ENCODE measurements around the gene SORCS2.

SORCS2 gene

DNA sequence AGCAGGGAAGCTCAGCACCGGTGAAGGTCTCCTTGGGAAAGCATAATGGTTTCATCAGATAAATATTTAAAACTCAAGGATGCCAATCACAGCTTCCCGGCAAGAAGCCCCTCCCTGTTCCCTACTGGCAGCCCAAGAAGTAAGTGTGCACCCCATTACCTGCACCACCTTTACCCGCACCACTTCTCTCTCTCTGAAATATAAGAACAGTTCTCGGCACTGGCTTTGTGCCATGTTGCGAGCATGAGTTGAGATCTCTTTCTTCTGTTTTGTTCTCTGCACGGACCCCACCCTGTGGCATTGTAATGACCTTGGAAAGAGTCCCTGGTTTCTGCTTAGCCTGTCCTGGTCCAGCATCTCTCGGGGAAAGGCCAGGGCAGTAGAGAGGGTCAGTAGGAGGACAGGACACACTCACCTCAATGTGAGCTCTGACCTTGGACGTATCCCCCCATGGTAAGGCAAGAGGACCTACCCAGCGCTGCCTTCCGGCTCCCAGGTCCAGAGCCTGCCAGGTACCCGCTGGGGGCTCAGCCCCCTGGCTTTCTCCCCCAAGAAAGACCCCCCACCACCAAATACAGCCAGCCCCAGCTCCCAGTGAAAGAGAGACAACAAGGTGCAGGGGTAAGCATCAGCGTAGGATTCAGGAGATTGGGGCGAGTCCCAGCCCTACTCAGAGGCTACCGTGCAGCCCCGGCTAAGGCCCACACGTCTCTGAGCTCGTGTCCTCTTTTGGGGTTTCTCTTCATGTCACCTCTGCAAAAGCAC, 161.7 kb downstream of the SORCS2 start:
- Mint-ChIP-seq H3K27ac (no peak overlapping the region), H3K36me3 (no peaks in the 10 kb centered on the region), H3K27me3 (peaks cover 15% of the 10 kb centered on the region), H3K4me1 (no peaks in the 10 kb centered on the region), H3K4me3 (no peak overlapping the region), H3K9me3 (peaks cover 8% of the 10 kb centered on the region)
- ATAC-seq, result no peak

DNA sequence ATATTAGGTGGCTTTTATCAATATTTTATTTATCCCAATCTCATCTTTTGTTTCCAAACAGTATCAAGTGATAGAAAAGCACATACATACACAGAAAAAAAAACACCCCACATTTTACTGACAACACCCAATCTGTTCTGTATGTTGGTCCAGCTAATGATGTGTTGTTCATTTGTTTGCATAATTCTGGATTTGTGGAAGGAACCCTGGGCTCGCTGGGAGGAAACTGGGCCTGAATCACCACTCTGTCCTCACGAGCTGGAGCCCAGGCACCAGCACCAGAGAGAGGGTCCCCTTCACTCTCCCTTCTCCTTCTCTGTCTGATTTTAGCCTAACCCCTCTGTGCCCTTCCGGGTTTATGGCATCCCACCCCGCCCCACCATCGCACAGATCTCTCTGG, 162.6 kb downstream of the SORCS2 start:
- H3K4me1 Mint-ChIP-seq, result no peaks in the 10 kb centered on the region
- H3K9me3 Mint-ChIP-seq, result peaks cover 8% of the 10 kb centered on the region
- H3K36me3 Mint-ChIP-seq, result no peaks in the 10 kb centered on the region
- H3K27me3 Mint-ChIP-seq, result peaks cover 15% of the 10 kb centered on the region
- no peak overlapping the region for H3K27ac Mint-ChIP-seq
- no peak overlapping the region for H3K4me3 Mint-ChIP-seq
- no peak for ATAC-seq

DNA sequence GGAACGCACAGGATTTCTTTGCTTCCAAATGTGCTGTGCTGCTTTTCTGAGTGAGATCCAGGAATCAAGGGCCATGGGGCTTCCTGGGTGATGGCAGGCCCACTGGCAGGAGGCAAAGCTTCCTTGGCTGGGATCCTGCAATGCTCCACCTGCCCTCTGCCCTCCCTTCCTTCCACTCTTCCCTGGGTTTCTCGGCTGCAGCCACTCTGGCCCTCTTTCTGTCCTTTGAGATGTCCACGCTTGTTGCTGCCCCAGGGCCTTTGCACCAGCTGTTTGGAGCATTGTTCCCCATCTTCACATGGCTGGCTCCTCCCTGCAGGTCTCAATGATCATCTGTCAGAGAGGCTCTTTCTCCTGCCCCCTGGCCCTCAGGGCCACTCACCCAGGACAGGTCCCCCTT, 163.5 kb downstream of the SORCS2 start:
- Mint-ChIP-seq H3K27me3 (peaks cover 15% of the 10 kb centered on the region), H3K4me1 (no peaks in the 10 kb centered on the region), H3K4me3 (no peak overlapping the region), H3K9me3 (peaks cover 8% of the 10 kb centered on the region), H3K36me3 (no peaks in the 10 kb centered on the region), H3K27ac (no peak overlapping the region)
- ATAC-seq, result no peak

DNA sequence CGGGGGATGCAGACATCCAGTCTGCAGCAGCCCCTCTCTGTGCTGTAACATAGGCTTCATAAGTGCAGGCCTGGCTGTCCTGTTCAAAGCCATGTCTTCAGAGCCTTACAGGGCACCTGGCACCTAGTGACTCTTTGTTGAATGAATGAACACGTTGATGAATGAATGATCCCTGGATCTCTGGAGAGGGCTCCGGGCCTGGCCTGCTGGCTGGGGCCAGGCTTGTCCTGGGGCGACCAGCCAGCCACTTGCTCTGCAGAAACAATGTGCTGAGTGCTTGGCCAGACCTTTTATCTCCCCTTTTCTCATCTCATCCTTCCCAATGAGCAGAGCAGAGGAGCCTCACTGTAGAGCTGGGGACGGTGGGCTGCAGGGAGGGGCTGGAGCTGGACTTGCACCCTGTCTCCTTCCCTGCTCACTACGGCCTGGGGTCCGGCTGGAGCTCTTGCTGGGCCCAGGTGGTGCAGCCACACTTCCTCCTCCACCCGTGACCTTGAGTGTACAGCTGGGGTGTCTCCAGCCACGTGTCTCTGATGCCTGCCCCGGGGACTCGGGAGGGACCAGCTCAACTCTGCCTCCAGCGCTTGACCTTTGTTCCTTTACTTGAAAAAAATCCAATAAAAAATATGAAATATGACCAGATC, 164.5 kb downstream of the SORCS2 start:
- Mint-ChIP-seq H3K4me3 (no peak overlapping the region), H3K36me3 (no peaks in the 10 kb centered on the region), H3K27me3 (peaks cover 15% of the 10 kb centered on the region), H3K9me3 (peaks cover 1% of the 10 kb centered on the region), H3K27ac (no peak overlapping the region), H3K4me1 (no peaks in the 10 kb centered on the region)
- ATAC-seq, result no peak

DNA sequence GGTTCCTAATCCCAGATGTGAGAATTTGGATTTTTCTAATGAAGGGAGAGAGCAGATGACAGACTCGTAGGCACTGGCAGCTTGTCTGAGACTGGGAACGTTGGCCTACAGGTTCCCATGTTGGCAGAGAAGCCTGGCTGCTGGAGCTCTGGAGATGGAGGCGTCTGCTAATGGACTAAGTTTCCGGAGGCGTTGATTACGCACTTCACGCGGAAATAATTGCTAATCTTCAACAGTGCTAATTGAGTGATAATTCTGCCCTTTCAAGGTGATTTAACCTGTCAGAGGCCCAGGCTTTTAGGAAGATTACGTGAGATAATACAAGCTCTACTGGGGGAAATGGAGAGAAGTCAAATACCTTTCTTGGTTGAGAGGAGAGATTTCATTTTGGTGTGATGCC, 165.0 kb downstream of the SORCS2 start:
- Mint-ChIP-seq H3K4me1 (no peaks in the 10 kb centered on the region), H3K27me3 (peaks cover 10% of the 10 kb centered on the region), H3K9me3 (no peaks in the 10 kb centered on the region), H3K36me3 (no peaks in the 10 kb centered on the region), H3K4me3 (no peak overlapping the region), H3K27ac (no peak overlapping the region)
- no peak for ATAC-seq

DNA sequence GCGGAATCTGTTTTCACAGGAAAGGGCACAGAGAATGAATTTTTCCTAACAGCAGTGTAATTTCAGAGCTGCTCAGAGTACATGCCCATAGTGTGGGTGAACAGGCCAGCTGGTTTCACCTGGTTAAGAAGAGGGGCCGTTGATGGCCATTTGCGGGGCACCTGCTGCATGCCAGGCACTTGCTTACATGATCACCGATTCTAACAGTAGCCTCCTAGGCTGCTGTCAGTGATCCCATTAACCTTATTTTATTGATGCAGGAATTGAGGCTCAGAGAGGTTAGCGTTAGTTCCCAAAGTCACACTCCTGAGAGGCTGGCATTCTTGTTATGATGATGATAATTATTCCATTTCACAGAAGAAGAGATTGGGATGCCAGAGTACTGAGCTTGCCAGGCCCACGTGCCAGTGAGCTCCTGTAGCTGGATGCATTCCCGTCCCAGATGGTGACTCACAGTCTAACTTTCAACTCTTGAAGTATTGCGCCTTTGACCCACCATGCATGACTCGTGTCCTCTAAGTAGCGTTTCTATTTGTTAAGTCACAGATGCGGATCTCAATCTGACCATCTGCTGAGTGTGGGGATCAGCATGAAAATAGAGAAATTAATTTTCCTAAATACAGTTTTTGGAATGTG, 165.9 kb downstream of the SORCS2 start:
- no peak for ATAC-seq
- Mint-ChIP-seq H3K27me3 (peaks cover under 1% of the 10 kb centered on the region), H3K4me1 (no peaks in the 10 kb centered on the region), H3K27ac (no peak overlapping the region), H3K36me3 (no peaks in the 10 kb centered on the region), H3K9me3 (no peaks in the 10 kb centered on the region), H3K4me3 (no peak overlapping the region)

DNA sequence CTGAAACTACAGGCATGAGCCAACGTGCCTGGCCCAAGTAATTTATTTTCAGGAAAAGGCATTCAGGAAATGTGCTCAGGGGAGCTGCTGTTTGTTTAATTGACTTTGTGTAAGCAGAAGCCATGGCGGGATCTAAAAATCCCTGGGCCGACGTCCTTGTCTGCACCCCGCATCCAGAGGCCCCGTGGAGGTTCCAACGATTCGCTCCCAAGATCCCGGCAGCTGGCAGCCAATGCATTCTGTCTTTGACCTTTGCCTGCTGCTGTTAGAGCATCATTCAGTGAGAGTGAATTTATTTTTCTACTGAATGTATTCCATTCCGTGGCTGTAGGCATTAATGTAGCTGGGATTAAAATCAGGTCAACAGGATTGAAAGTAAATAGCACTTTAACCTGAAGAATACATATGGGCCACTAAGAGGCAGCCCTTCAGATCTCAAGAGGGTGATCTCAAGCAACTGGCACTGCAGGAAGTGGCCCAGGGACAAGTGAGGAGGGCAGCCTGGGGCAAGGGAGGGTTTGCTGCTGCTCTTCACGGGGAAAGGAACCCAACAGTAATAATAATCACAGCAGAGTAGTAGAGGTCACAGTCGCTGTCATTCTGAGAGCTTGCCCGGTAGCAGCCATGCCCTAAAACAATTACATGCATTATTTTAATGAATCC, 167.2 kb downstream of the SORCS2 start:
- H3K4me1 Mint-ChIP-seq, result no peaks in the 10 kb centered on the region
- H3K36me3 Mint-ChIP-seq, result no peaks in the 10 kb centered on the region
- no peak overlapping the region for H3K27ac Mint-ChIP-seq

DNA sequence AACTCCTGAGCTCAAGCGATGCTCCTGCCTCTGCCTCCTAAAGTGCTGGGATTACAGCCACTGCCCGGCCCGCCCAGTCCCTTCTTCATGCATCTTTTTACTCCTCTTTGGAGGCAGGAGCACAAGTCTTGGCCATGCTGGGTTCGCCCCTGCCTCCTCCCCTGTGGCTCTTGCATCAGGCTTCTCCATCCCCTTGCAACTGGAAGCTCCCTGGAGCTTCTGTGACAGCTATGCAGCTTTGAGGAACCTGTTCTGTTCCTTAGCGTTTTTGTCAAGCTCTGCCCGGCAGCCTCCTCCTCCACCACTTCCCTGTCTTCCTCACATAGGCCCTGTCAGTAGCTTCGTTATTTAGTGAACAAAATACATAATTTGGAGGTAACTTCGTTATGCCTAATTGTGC, 168.5 kb downstream of the SORCS2 start:
- no peak overlapping the region for H3K27ac Mint-ChIP-seq
- no peak for ATAC-seq
- H3K27me3 Mint-ChIP-seq, result no peaks in the 10 kb centered on the region
- no peak overlapping the region for H3K4me3 Mint-ChIP-seq
- H3K9me3 Mint-ChIP-seq, result peaks cover 3% of the 10 kb centered on the region
- H3K4me1 Mint-ChIP-seq, result no peaks in the 10 kb centered on the region
- H3K36me3 Mint-ChIP-seq, result no peaks in the 10 kb centered on the region

More for the DNA sequence above, 167.2 kb downstream of the SORCS2 start:
- Mint-ChIP-seq H3K9me3 (peaks cover 3% of the 10 kb centered on the region), H3K4me3 (no peak overlapping the region), H3K27me3 (no peaks in the 10 kb centered on the region)
- ATAC-seq, result no peak

DNA sequence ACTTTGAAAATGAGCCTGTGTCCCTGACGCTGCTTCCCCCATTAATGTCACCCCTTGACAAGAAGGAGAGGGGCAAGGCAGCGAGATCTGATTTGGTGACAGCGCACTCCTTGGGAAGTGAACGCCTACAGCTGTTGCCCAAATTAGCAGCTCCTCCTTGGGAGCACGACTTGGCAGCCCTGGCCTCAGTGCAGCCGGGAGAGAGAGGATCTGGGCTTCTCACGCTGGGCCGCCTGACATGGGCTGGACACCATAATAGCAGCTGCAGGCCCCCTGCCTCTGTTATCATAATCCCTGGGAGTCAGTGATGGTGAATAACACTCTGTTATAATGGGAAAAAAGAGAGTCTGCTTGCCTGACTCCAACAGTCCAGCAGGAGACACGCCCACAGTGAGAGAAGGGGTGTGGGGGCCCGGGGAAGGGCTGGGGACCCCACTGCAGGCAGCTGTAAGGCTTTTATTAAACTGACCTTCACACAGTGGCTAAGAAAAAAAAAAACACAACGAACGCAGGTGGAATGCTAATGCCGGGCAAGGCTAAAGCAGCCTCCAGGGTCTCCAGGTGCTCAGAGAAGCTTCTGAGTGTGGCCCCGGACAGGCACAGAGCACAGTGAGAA, 169.1 kb downstream of the SORCS2 start:
- no peak for ATAC-seq
- Mint-ChIP-seq H3K4me3 (no peak overlapping the region), H3K27me3 (no peaks in the 10 kb centered on the region), H3K36me3 (no peaks in the 10 kb centered on the region), H3K4me1 (no peaks in the 10 kb centered on the region), H3K27ac (no peak overlapping the region), H3K9me3 (peaks cover 3% of the 10 kb centered on the region)

DNA sequence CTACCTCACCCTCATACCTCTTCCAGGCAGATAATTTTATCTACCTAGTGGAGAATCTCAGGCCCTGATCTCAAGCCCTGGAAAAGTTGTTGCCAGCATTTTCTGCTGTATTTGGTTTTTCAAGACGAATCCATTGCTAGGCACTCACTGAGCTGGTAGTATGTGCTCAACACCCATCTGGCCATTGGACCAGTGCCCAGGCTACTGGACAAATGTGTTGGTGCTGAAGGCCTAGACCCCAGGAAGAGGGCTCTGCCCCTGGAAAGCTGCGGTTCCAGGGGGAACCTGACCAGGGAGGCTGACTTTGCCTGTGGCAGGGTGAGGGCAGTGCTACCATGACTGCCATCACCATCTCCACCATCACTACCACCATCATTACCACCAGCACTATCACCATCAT, 170.0 kb downstream of the SORCS2 start:
- H3K4me3 Mint-ChIP-seq, result no peak overlapping the region
- no peaks in the 10 kb centered on the region for H3K27me3 Mint-ChIP-seq
- no peak for ATAC-seq
- H3K4me1 Mint-ChIP-seq, result no peaks in the 10 kb centered on the region
- H3K9me3 Mint-ChIP-seq, result peaks cover 3% of the 10 kb centered on the region
- no peak overlapping the region for H3K27ac Mint-ChIP-seq
- no peaks in the 10 kb centered on the region for H3K36me3 Mint-ChIP-seq

DNA sequence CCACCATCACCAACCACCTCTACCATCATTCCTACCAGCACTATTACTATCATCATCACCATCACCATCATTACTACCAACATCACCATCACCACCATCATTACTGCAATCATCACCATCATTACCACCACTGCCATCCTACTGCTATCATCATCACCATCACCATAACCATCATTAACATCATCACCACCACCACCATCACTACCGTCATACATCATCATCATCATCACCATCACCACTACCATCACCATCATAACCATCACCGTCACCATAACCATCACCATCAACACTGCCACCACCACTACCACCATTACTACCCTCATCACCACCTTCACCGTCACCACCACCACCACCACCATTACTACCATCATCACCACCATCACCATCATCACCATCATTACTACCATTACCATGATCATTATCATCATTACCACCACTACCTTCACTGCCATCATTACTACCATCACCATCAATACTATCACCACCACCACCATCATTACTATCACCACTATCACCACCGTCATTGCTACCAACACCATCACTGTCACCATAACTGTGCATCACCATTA, 170.6 kb downstream of the SORCS2 start:
- ATAC-seq, result no peak
- H3K27me3 Mint-ChIP-seq, result no peaks in the 10 kb centered on the region
- H3K4me1 Mint-ChIP-seq, result no peaks in the 10 kb centered on the region
- H3K9me3 Mint-ChIP-seq, result peaks cover 3% of the 10 kb centered on the region
- no peak overlapping the region for H3K4me3 Mint-ChIP-seq
- no peak overlapping the region for H3K27ac Mint-ChIP-seq
- no peaks in the 10 kb centered on the region for H3K36me3 Mint-ChIP-seq

DNA sequence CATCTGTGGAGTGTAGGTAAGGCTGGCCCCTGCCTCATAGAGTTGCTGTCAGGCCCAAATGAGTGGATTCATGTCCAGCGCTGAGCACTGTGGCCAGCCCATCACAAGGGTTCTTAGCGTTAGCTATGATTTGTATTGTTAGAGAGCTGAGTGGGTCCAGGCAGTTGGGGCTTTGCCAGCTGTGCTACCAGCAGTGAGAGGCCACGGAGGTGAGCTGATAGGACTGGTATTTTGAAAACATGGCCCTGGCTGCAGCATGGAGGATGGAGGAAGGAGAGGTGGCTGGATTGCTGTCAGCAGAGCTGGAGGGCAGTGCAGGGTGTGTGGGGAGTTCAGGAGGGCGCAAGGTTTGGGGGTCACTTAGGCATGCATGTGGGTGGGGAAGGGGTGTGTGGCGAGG, 172.6 kb downstream of the SORCS2 start:
- H3K4me1 Mint-ChIP-seq, result no peaks in the 10 kb centered on the region
- H3K9me3 Mint-ChIP-seq, result peaks cover 3% of the 10 kb centered on the region
- no peak overlapping the region for H3K27ac Mint-ChIP-seq
- peaks cover 4% of the 10 kb centered on the region for H3K27me3 Mint-ChIP-seq
- ATAC-seq, result no peak
- H3K4me3 Mint-ChIP-seq, result no peak overlapping the region
- H3K36me3 Mint-ChIP-seq, result no peaks in the 10 kb centered on the region

DNA sequence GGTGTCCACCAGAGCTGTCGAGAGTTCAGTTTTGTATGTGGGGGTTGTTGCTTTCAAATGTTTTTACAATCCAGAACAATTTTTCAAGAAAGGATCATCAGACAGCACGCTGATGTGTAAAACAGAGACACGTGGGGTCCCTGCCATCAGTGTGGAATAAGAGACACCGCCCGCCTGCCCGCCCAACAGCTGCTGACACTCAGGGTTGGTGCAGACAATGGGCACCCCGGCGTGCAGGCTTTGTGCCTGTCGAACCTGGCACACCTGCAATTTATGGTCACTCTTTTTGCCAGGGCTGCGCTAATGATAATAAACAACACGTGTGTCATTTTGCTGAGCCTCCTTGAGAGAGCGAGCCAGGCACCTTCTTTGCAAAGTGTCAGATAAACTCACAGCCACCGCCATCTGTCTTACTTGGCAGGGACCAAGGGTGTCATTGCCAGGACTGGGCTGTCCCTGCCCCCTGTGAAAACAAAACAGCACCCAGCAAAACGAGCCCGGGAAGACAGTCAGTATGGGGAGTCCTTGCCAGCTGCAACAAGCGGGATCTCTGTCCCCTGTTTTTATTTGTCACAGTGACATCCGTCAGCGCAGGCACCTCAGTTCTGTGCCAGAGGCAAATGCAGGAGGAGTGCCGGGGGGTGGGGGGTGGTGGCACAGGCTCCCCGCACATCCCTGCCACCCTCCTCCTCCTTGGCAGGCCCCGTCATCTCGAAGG, 173.3 kb downstream of the SORCS2 start:
- peaks cover 3% of the 10 kb centered on the region for H3K9me3 Mint-ChIP-seq
- H3K4me1 Mint-ChIP-seq, result no peaks in the 10 kb centered on the region
- no peak for ATAC-seq
- H3K27ac Mint-ChIP-seq, result no peak overlapping the region
- no peaks in the 10 kb centered on the region for H3K36me3 Mint-ChIP-seq
- no peak overlapping the region for H3K4me3 Mint-ChIP-seq
- H3K27me3 Mint-ChIP-seq, result peaks cover 10% of the 10 kb centered on the region

DNA sequence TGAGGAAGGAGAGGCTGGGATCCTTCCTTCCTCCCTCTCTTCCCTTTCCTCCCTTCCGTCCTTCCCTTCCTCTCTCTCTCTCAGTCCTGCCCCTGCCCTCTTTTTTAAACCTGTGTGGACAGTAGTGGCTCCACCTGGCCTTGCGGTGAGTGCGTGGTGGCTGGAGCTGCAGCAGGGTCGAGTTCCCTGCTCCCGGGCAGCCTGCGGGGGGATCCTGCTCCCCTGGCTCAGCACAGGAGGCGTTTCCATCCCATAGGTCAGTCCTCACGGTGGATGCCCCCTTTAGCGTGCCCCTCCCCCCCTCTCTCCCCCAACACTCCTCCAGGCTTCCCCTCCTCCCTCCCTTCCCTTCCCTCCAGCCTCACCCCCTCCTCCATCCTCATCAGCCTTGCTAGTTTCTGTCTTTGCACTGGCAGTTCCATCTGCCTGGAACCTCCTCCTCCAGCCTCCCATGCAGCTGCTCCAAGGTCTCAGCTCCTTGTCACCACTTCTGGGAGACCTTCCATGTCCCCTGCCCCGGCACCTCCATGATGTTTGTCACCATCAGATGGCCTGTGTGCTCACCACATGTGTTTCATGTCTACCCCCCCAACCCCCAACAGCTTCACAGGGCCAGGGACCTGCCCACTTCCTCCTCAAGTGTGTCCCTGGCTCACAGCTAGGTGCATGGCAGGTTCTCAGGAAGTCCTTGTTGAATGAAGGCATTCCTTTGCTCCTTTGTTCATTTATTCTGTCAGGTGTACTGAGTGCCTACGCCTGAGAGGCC, 174.0 kb downstream of the SORCS2 start:
- no peaks in the 10 kb centered on the region for H3K4me1 Mint-ChIP-seq
- H3K27me3 Mint-ChIP-seq, result peaks cover 10% of the 10 kb centered on the region
- H3K4me3 Mint-ChIP-seq, result no peak overlapping the region
- no peaks in the 10 kb centered on the region for H3K36me3 Mint-ChIP-seq
- H3K9me3 Mint-ChIP-seq, result peaks cover 3% of the 10 kb centered on the region
- no peak for ATAC-seq
- H3K27ac Mint-ChIP-seq, result no peak overlapping the region
